BE2C (cell line): ENCODE data around the gene DOCK9.

Source experiments
- DNase-seq: peaks from one replicate; pipeline ENCODE4 v3.0.0-alpha.2; 2020
- H3K27me3 ChIP-seq: fragments of 250-450 bp; sonication (Bioruptor Pico); 2 replicates; pipeline ENCODE4 v1.5.1; 2020; ENCODE audit warnings: mild to moderate bottlenecking
- H3K36me3 ChIP-seq: fragments of 250-450 bp; sonication (Bioruptor Pico); 2 replicates; pipeline ENCODE4 v1.5.1; 2020; ENCODE audit warnings: mild to moderate bottlenecking
- H3K4me1 ChIP-seq: fragments of 250-450 bp; sonication (Bioruptor Pico); 2 replicates; pipeline ENCODE4 v1.5.1; 2020
- H3K4me3 ChIP-seq: 2 replicates; pipeline ENCODE4 v1.5.1; 2011; ENCODE audit warnings: low read depth, low read length
- H3K9me3 ChIP-seq: fragments of 250-450 bp; sonication (Bioruptor Pico); 2 replicates; pipeline ENCODE4 v1.5.1; 2020
- CTCF ChIP-seq: IDR thresholded peaks from 2 replicates; pipeline ENCODE4 v1.5.1; 2012; ENCODE audit warnings: mild to moderate bottlenecking, low read depth, low read length

The DOCK9 gene

GRCh38 chr13:98784666-98785065, 193.2 kb downstream of the DOCK9 start:
- Histone ChIP-seq H3K4me3 (no peak overlapping the region), H3K27me3 (no peaks in the 10 kb centered on the region; the same call in 1 of the 2 replicates), H3K36me3 (no peaks in the 10 kb centered on the region), H3K4me1 (no peaks in the 10 kb centered on the region), H3K9me3 (no peaks in the 10 kb centered on the region)
- no peak for DNase-seq
- TF ChIP-seq CTCF, result no peak

GRCh38 chr13:98783856-98784478, 193.9 kb downstream of the DOCK9 start:
- Histone ChIP-seq H3K4me3 (no peak overlapping the region), H3K4me1 (no peaks in the 10 kb centered on the region), H3K9me3 (no peaks in the 10 kb centered on the region), H3K36me3 (no peaks in the 10 kb centered on the region), H3K27me3 (no peaks in the 10 kb centered on the region; the same call in 1 of the 2 replicates)
- DNase-seq, result no peak
- no peak for TF ChIP-seq CTCF

GRCh38 chr13:98782654-98783053, 195.2 kb downstream of the DOCK9 start:
- H3K4me1 ChIP-seq, result no peaks in the 10 kb centered on the region
- H3K9me3 ChIP-seq, result no peaks in the 10 kb centered on the region
- no peak overlapping the region for H3K4me3 ChIP-seq
- H3K27me3 ChIP-seq, result no peaks in the 10 kb centered on the region; the same call in 1 of the 2 replicates
- no peak for DNase-seq
- no peak for TF ChIP-seq CTCF
- H3K36me3 ChIP-seq, result no peaks in the 10 kb centered on the region

GRCh38 chr13:98781905-98782304, 196.0 kb downstream of the DOCK9 start:
- Histone ChIP-seq H3K4me1 (no peaks in the 10 kb centered on the region), H3K4me3 (no peak overlapping the region), H3K9me3 (no peaks in the 10 kb centered on the region), H3K27me3 (no peaks in the 10 kb centered on the region; the same call in 1 of the 2 replicates), H3K36me3 (no peaks in the 10 kb centered on the region)
- no peak for DNase-seq
- no peak for TF ChIP-seq CTCF

GRCh38 chr13:98781470-98781869, 196.4 kb downstream of the DOCK9 start:
- no peak for TF ChIP-seq CTCF
- H3K36me3 ChIP-seq, result no peaks in the 10 kb centered on the region
- no peaks in the 10 kb centered on the region for H3K9me3 ChIP-seq
- no peaks in the 10 kb centered on the region; the same call in 1 of the 2 replicates for H3K27me3 ChIP-seq
- no peak for DNase-seq
- H3K4me1 ChIP-seq, result no peaks in the 10 kb centered on the region
- H3K4me3 ChIP-seq, result no peak overlapping the region

- Histone ChIP-seq H3K9me3 (no peaks in the 10 kb centered on the region), H3K4me3 (no peak overlapping the region), H3K4me1 (no peaks in the 10 kb centered on the region), H3K36me3 (no peaks in the 10 kb centered on the region), H3K27me3 (no peaks in the 10 kb centered on the region; the same call in 1 of the 2 replicates)
- TF ChIP-seq CTCF, result no peak
- DNase-seq, result no peak
Measured at GRCh38 chr13:98781045-98781444, 196.8 kb downstream of the DOCK9 start.
